Upper lobe of left lung (tissue), 4 donors: ENCODE results near the gene SATB2.

Source experiments
- EP300 ChIP-seq, 4 donors: sonication (generic); formaldehyde crosslinking; IDR thresholded peaks; one replicate each; pipeline ENCODE4 v1.5.1; 2017; ENCODE audit warnings: antibody characterized with exemption in 4 of 4, control low read depth in 2 of 4
- POLR2A ChIP-seq, 4 donors: fragments of 450-650 bp; IDR thresholded peaks; one replicate each; pipeline ENCODE4 v1.5.1; 2016 to 2017; ENCODE audit warnings: antibody characterized with exemption in 4 of 4, mild to moderate bottlenecking in 2 of 4
- POLR2AphosphoS5 ChIP-seq, 2 donors: sonication (generic); formaldehyde crosslinking; IDR thresholded peaks; one replicate each; pipeline ENCODE4 v1.5.1; 2017; ENCODE audit warnings: antibody characterized with exemption in 2 of 2
- TF ChIP-seq, protein P1 (sequence below), 6 experiments: fragments of 450-650 bp in 4 of 6; fragments of 200-600 bp in 2 of 6; sonication (generic) in 2 of 6; IDR thresholded peaks; one replicate each; pipeline ENCODE4 v1.5.1; 2016 to 2019; ENCODE audit warnings: antibody characterized with exemption in 6 of 6

GRCh38 chr2:199460101-199460671, 2.4 kb upstream of the SATB2 start:
- TF ChIP-seq POLR2A (IDR thresholded peaks at IDR 0.05) (no peak), POLR2AphosphoS5 (IDR thresholded peaks at IDR 0.05) (no peak), EP300 (IDR thresholded peaks at IDR 0.05) (no peak)
- TF ChIP-seq, protein P1, sequence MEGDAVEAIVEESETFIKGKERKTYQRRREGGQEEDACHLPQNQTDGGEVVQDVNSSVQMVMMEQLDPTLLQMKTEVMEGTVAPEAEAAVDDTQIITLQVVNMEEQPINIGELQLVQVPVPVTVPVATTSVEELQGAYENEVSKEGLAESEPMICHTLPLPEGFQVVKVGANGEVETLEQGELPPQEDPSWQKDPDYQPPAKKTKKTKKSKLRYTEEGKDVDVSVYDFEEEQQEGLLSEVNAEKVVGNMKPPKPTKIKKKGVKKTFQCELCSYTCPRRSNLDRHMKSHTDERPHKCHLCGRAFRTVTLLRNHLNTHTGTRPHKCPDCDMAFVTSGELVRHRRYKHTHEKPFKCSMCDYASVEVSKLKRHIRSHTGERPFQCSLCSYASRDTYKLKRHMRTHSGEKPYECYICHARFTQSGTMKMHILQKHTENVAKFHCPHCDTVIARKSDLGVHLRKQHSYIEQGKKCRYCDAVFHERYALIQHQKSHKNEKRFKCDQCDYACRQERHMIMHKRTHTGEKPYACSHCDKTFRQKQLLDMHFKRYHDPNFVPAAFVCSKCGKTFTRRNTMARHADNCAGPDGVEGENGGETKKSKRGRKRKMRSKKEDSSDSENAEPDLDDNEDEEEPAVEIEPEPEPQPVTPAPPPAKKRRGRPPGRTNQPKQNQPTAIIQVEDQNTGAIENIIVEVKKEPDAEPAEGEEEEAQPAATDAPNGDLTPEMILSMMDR (IDR thresholded peaks at IDR 0.05) = no peak
